Astrocyte (in vitro differentiated cells and primary cell): ENCODE data around the gene VDR. TPM values are rescaled to one million over a fixed set of nuclear protein-coding genes. Genes with fewer than 3 reads are reported as not detected.

Experiments used
- DNase-seq: peaks from one replicate; pipeline ENCODE4 v3.0.0-alpha.2; 2010; ENCODE audit warnings: low read depth
- FAIRE-seq: peaks from 2 replicates; lab custom pipeline; 2011; peaks lifted over from hg19 to GRCh38; lab: Jason Lieb, UNC
- H2AFZ ChIP-seq: 2 replicates; pipeline ENCODE4 v1.6.0; 2012; ENCODE audit warnings: low read depth, low read length, inconsistent platforms
- H3K27ac ChIP-seq: 2 replicates; pipeline ENCODE4 v1.5.1; 2011; ENCODE audit warnings: low read depth, low read length, inconsistent platforms
- H3K27me3 ChIP-seq: 2 replicates; pipeline ENCODE4 v1.6.0; 2011; ENCODE audit warnings: low read length, inconsistent platforms; ENCODE audit not compliant: insufficient read depth
- H3K36me3 ChIP-seq: 2 replicates; pipeline ENCODE4 v1.5.1; 2011; ENCODE audit warnings: low read length, inconsistent platforms; ENCODE audit not compliant: insufficient read depth
- H3K4me1 ChIP-seq: 2 replicates; pipeline ENCODE4 v1.5.1; 2011; ENCODE audit warnings: low read length, inconsistent platforms; ENCODE audit not compliant: insufficient read depth
- H3K4me2 ChIP-seq: 2 replicates; pipeline ENCODE4 v1.6.0; 2012; ENCODE audit warnings: low read length, inconsistent platforms
- H3K4me3 ChIP-seq: 2 replicates; pipeline ENCODE4 v1.5.1; 2011; ENCODE audit warnings: low read depth, mild to moderate bottlenecking, low read length, inconsistent platforms; ENCODE audit not compliant: insufficient read depth
- H3K79me2 ChIP-seq: 2 replicates; pipeline ENCODE4 v1.6.0; 2012; ENCODE audit warnings: mild to moderate bottlenecking, low read length, inconsistent platforms; ENCODE audit not compliant: insufficient read depth
- H3K9ac ChIP-seq: 2 replicates; pipeline ENCODE4 v1.6.0; 2012; ENCODE audit warnings: mild to moderate bottlenecking, low read length, inconsistent platforms
- H3K9me3 ChIP-seq: 2 replicates; pipeline ENCODE4 v1.5.1; 2012; ENCODE audit warnings: low read depth, mild to moderate bottlenecking, low read length, inconsistent platforms; ENCODE audit not compliant: insufficient read depth
- H4K20me1 ChIP-seq: 2 replicates; pipeline ENCODE4 v1.6.0; 2012; ENCODE audit warnings: low read length, inconsistent platforms; ENCODE audit not compliant: insufficient read depth
- H3K27ac Mint-ChIP-seq: one replicate; pipeline ENCODE4 v1.8.0; 2021; ENCODE audit warnings: mild to moderate bottlenecking, mixed read lengths; ENCODE audit not compliant: unreplicated experiment
- H3K27me3 Mint-ChIP-seq: one replicate; pipeline ENCODE4 v1.8.0; 2021; ENCODE audit warnings: low read depth, mixed read lengths; ENCODE audit not compliant: unreplicated experiment
- H3K36me3 Mint-ChIP-seq: one replicate; pipeline ENCODE4 v1.8.0; 2021; ENCODE audit warnings: low read depth, mixed read lengths; ENCODE audit not compliant: unreplicated experiment
- H3K4me1 Mint-ChIP-seq: one replicate; pipeline ENCODE4 v1.8.0; 2021; ENCODE audit warnings: low read depth, mixed read lengths; ENCODE audit not compliant: unreplicated experiment
- H3K4me3 Mint-ChIP-seq: one replicate; pipeline ENCODE4 v1.8.0; 2021; ENCODE audit warnings: mild to moderate bottlenecking, moderate library complexity, mixed read lengths; ENCODE audit not compliant: unreplicated experiment
- H3K9me3 Mint-ChIP-seq: one replicate; pipeline ENCODE4 v1.8.0; 2021; ENCODE audit warnings: mild to moderate bottlenecking, mixed read lengths; ENCODE audit not compliant: unreplicated experiment
- CTCF ChIP-seq: IDR thresholded peaks from 2 replicates; pipeline ENCODE4 v1.5.1; 2011; ENCODE audit warnings: low read depth, mild to moderate bottlenecking, inconsistent platforms, low read length, moderate library complexity; ENCODE audit not compliant: insufficient read depth
- EZH2 ChIP-seq: IDR thresholded peaks from 2 replicates; pipeline ENCODE4 v1.6.1; 2012; ENCODE audit warnings: mild to moderate bottlenecking, low read length, inconsistent platforms; ENCODE audit not compliant: insufficient read depth
- total RNA-seq: library from RNA; stranded (reverse); gene quantifications from 2 replicates; pipeline ENCODE4 v1.2.1, GENCODE V29; 2021

Gene VDR
- total RNA-seq, 1 donor from 2014 or later = 6.6 TPM

DNA sequence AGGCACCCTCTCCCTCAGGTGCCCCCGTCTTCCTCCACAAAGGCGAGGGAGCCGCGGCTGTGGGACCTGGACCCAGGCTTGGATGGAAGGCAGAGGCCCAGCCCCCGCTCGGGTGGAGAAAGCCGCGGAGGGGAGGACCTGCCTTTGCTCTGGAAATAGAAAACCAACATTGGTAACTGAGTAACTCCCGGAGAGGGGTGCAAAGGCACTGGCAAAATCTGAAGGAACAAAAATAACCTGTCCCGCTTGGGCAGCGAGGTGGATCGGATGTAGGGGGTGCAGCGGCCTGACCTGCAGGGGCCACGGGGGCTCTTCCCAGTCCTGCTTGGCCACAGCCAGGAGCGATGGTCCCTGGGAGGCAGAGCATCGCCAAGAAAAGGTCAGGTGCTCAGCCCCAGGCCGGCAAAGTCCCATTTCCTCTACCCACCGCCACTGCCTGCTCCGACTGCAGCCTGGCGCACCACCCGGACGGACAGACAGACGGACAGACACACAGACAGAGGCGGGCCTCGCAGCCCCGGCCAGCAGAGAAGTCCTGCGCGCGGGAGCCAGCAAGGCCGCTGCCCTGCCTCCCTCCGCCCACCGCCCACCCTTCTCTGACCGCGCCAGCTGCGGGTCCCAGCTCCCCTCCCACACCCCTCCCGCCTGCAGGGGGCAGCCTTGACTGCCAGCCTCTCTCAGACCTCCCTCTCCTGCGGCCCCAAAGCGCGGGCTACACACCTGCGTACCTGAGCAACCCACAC, 37.2 kb upstream of the VDR start:
- FAIRE-seq (no peak), DNase-seq (no peak)
- no peak overlapping the region for H3K4me2 ChIP-seq
- H3K79me2 ChIP-seq = no peaks in the 10 kb centered on the region
- H3K4me1 Mint-ChIP-seq = peaks cover 27% of the 10 kb centered on the region
- H3K4me3 Mint-ChIP-seq = no peak overlapping the region
- no peaks in the 10 kb centered on the region for H3K36me3 Mint-ChIP-seq
- H3K27ac Mint-ChIP-seq = no peak overlapping the region
- H3K4me3 ChIP-seq = no peak overlapping the region
- no peak overlapping the region for H3K9ac ChIP-seq
- H3K27me3 Mint-ChIP-seq = peaks cover 35% of the 10 kb centered on the region
- H3K9me3 Mint-ChIP-seq = peaks cover 4% of the 10 kb centered on the region
- H3K27me3 ChIP-seq = no peaks in the 10 kb centered on the region
- no peak overlapping the region for H2AFZ ChIP-seq
- H3K27ac ChIP-seq = no peak overlapping the region
- H3K36me3 ChIP-seq = no peaks in the 10 kb centered on the region
- H4K20me1 ChIP-seq = no peaks in the 10 kb centered on the region
- H3K9me3 ChIP-seq = no peaks in the 10 kb centered on the region
- TF ChIP-seq CTCF = no peak
- TF ChIP-seq EZH2 = peak; percentile 33
- H3K4me1 ChIP-seq = peaks cover 3% of the 10 kb centered on the region

DNA sequence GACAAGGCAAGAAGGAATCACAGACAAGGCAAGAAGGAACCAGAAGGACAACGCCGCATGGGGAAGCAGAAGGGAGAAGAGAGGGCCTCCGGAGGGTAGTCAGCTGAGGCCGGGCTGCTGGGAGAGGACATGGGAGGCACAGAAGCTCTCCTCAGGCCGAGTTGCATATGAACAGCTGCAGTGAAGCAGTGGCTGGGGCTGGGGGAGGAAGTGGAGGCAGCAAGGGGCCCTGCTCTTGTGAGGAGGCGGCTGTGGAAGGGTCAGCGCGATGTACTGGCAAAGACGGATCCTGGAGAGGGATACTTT, 36.6 kb upstream of the VDR start:
- Histone ChIP-seq H3K4me2 (no peak overlapping the region), H3K9me3 (no peaks in the 10 kb centered on the region), H3K4me1 (peaks cover 3% of the 10 kb centered on the region), H3K4me3 (no peak overlapping the region), H2AFZ (no peak overlapping the region), H3K79me2 (no peaks in the 10 kb centered on the region), H3K36me3 (no peaks in the 10 kb centered on the region), H3K27ac (no peak overlapping the region), H3K27me3 (no peaks in the 10 kb centered on the region), H4K20me1 (no peaks in the 10 kb centered on the region), H3K9ac (no peak overlapping the region)
- Mint-ChIP-seq H3K36me3 (no peaks in the 10 kb centered on the region), H3K4me1 (peaks cover 21% of the 10 kb centered on the region), H3K9me3 (peaks cover 4% of the 10 kb centered on the region), H3K4me3 (no peak overlapping the region), H3K27ac (no peak overlapping the region), H3K27me3 (peaks cover 33% of the 10 kb centered on the region)
- no peak for TF ChIP-seq EZH2
- no peak for TF ChIP-seq CTCF
- DNase-seq (no peak), FAIRE-seq (no peak)

GRCh38 chr12:47940773-47941474, 36.1 kb upstream of the VDR start:
- Histone ChIP-seq H3K79me2 (no peaks in the 10 kb centered on the region), H3K4me3 (no peak overlapping the region), H4K20me1 (no peaks in the 10 kb centered on the region), H2AFZ (no peak overlapping the region), H3K27ac (no peak overlapping the region), H3K36me3 (no peaks in the 10 kb centered on the region), H3K9ac (no peak overlapping the region), H3K4me1 (peaks cover 3% of the 10 kb centered on the region), H3K9me3 (no peaks in the 10 kb centered on the region), H3K4me2 (no peak overlapping the region), H3K27me3 (no peaks in the 10 kb centered on the region)
- TF ChIP-seq CTCF = no peak
- TF ChIP-seq EZH2 = no peak
- DNase-seq (no peak), FAIRE-seq (no peak)
- no peak overlapping the region for H3K27ac Mint-ChIP-seq
- H3K9me3 Mint-ChIP-seq = peaks cover 4% of the 10 kb centered on the region
- no peaks in the 10 kb centered on the region for H3K36me3 Mint-ChIP-seq
- H3K4me1 Mint-ChIP-seq = peaks cover 22% of the 10 kb centered on the region
- peaks cover 33% of the 10 kb centered on the region for H3K27me3 Mint-ChIP-seq
- H3K4me3 Mint-ChIP-seq = no peak overlapping the region
